Endothelial cell of umbilical vein (primary cell): ENCODE results near the gene ULK1. TPM values are rescaled to one million over a fixed set of nuclear protein-coding genes. Genes with fewer than 3 reads are reported as not detected.

ENCODE experiments used
- BruUV-seq: library from RNA; stranded (reverse); fragments of 400-500 nt; replicated peaks from 2 replicates; lab custom pipeline; 2021; lab: Mats Ljungman, UMichigan
- CTCF ChIA-PET: fragments of 300-600, 350-600 bp; sonication (Branson Sonifier 250); formaldehyde crosslinking; loops from one replicate; lab custom pipeline; 2021; ENCODE audit warnings: antibody characterized with exemption, inconsistent platforms; lab: Charles Lee
- POLR2A ChIA-PET: fragments of 300-600, 350-600 bp; sonication (Branson Sonifier 250); formaldehyde crosslinking; loops from one replicate; lab custom pipeline; 2021; ENCODE audit warnings: antibody characterized with exemption, inconsistent platforms; lab: Charles Lee
- DNase-seq: peaks from one replicate; pipeline ENCODE4 v3.0.0-alpha.2; 2011; ENCODE audit warnings: low read depth, low spot score
- FAIRE-seq: peaks from 2 replicates; lab custom pipeline; 2011; peaks lifted over from hg19 to GRCh38; lab: Jason Lieb, UNC
- H2AFZ ChIP-seq: 2 replicates; pipeline ENCODE4 v1.6.0; 2012; ENCODE audit warnings: low read depth, low read length, control low read depth, inconsistent platforms
- H3K27ac ChIP-seq: 2 replicates; pipeline ENCODE4 v1.5.1; 2011; ENCODE audit warnings: low read depth, mild to moderate bottlenecking, control low read depth, low read length, moderate library complexity; ENCODE audit not compliant: insufficient read depth
- H3K27me3 ChIP-seq, 2 experiments: 2 replicates each; pipeline versions ENCODE4 v1.6.0 to v1.6.1; 2011; ENCODE audit warnings: low read length in 2 of 2, mixed read lengths in 1 of 2; ENCODE audit not compliant: control insufficient read depth in 2 of 2, insufficient read depth in 2 of 2
- H3K36me3 ChIP-seq, 2 experiments: 2 replicates in 1 of 2; 3 replicates in 1 of 2; pipeline ENCODE4 v1.5.1; 2011; ENCODE audit warnings: low read length in 2 of 2, mild to moderate bottlenecking in 1 of 2, moderate library complexity in 1 of 2; ENCODE audit not compliant: control insufficient read depth in 2 of 2, insufficient read depth in 2 of 2; ENCODE audit errors: extremely low read depth in 1 of 2
- H3K4me1 ChIP-seq: 3 replicates; pipeline ENCODE4 v1.5.1; 2011; ENCODE audit warnings: mild to moderate bottlenecking, low read length; ENCODE audit not compliant: control insufficient read depth, insufficient read depth; ENCODE audit errors: extremely low read depth
- H3K4me2 ChIP-seq: 2 replicates; pipeline ENCODE4 v1.6.1; 2011; ENCODE audit warnings: low read length, control low read depth, mixed read lengths; ENCODE audit not compliant: insufficient read depth
- H3K4me3 ChIP-seq, 3 experiments: fragments of 200-600 bp in 1 of 3; sonication (generic), shearing (Covaris generic) in 1 of 3; replicated peaks in 1 of 3; 2 replicates each; pipeline ENCODE4 v1.5.1; 2011 to 2016; ENCODE audit warnings: control low read depth in 3 of 3, low read length in 3 of 3, mild to moderate bottlenecking in 2 of 3, inconsistent platforms in 1 of 3, low read depth in 1 of 3, moderate library complexity in 1 of 3; ENCODE audit not compliant: insufficient read depth in 1 of 3
- H3K79me2 ChIP-seq: 2 replicates; pipeline ENCODE4 v1.6.0; 2012; ENCODE audit warnings: low read length, inconsistent platforms; ENCODE audit not compliant: control insufficient read depth, insufficient read depth
- H3K9ac ChIP-seq: replicated peaks from 2 replicates; pipeline ENCODE3; 2011; ENCODE audit warnings: low read length, control low read depth; ENCODE audit not compliant: insufficient read depth; ENCODE audit errors: extremely low read depth
- H3K9me1 ChIP-seq: replicated peaks from 3 replicates; pipeline ENCODE4 v1.6.0; 2011; ENCODE audit warnings: mild to moderate bottlenecking, low read length; ENCODE audit not compliant: control insufficient read depth, insufficient read depth; ENCODE audit errors: extremely low read depth
- H3K9me3 ChIP-seq: replicated peaks from 2 replicates; pipeline ENCODE4 v1.5.1; 2012; ENCODE audit warnings: low read length, inconsistent platforms; ENCODE audit not compliant: control insufficient read depth, insufficient read depth
- H4K20me1 ChIP-seq: replicated peaks from 2 replicates; pipeline ENCODE3; 2011; ENCODE audit warnings: mild to moderate bottlenecking, low read length; ENCODE audit not compliant: control insufficient read depth, insufficient read depth; ENCODE audit errors: extremely low read depth
- CTCF ChIP-seq, 2 donors: IDR thresholded peaks; 1 replicate in 1 of 2; 2 replicates in 1 of 2; pipeline ENCODE4 v1.5.1; 2011; ENCODE audit warnings: low read length in 2 of 2, mild to moderate bottlenecking in 2 of 2, moderate library complexity in 2 of 2, control low read depth in 1 of 2, inconsistent platforms in 1 of 2, low read depth in 1 of 2; ENCODE audit not compliant: insufficient read depth in 1 of 2; ENCODE audit errors: extremely low read depth in 1 of 2
- EZH2 ChIP-seq: IDR thresholded peaks from 2 replicates; pipeline ENCODE4 v1.6.1; 2012; ENCODE audit warnings: borderline replicate concordance, low read depth, mild to moderate bottlenecking, moderate library complexity, low read length, inconsistent platforms; ENCODE audit not compliant: severe bottlenecking
- FOS ChIP-seq: IDR thresholded peaks from 2 replicates; pipeline ENCODE4 v1.6.1; 2011; ENCODE audit warnings: mild to moderate bottlenecking, low read length, moderate library complexity, borderline replicate concordance; ENCODE audit not compliant: insufficient read depth
- GATA2 ChIP-seq: IDR thresholded peaks from 2 replicates; pipeline ENCODE4 v1.7.0; 2011; ENCODE audit warnings: low read depth, mild to moderate bottlenecking, moderate library complexity, mixed read lengths, low read length; ENCODE audit not compliant: insufficient read length, insufficient read depth
- JUN ChIP-seq: IDR thresholded peaks from 2 replicates; pipeline ENCODE4 v1.6.1; 2011; ENCODE audit warnings: borderline replicate concordance, low read depth; ENCODE audit not compliant: insufficient read length, insufficient read depth
- MAX ChIP-seq: IDR thresholded peaks from 2 replicates; pipeline ENCODE4 v1.6.1; 2011; ENCODE audit not compliant: insufficient read depth, insufficient read length
- MYC ChIP-seq: IDR thresholded peaks from one replicate; pipeline ENCODE4 v1.6.1; 2011; ENCODE audit warnings: mild to moderate bottlenecking, low read depth, low read length
- POLR2A ChIP-seq: IDR thresholded peaks from 2 replicates; pipeline ENCODE4 v1.6.1; 2012; ENCODE audit warnings: low read depth, mild to moderate bottlenecking, control low read depth, low read length
- POLR2AphosphoS5 ChIP-seq: IDR thresholded peaks from 2 replicates; pipeline ENCODE4 v1.6.1; 2012; ENCODE audit warnings: low read depth, mild to moderate bottlenecking, control low read depth, low read length, moderate library complexity; ENCODE audit not compliant: insufficient read depth
- dilution Hi-C: fragments of 300-500 bp; cut with MboI; formaldehyde crosslinking; loops from one replicate; pipeline ENCODE4 v1.15.0; 2019; ENCODE audit warnings: low sequenced_read_pairs; ENCODE audit not compliant: extremely low pct_ligation_motif_present
- intact Hi-C: fragments of 100-400 bp; cut with micrococcal nuclease; formaldehyde crosslinking; loops from one replicate; pipeline ENCODE4 v1.10.0; 2022
- polyA plus RNA-seq, 4 experiments: library from polyadenylated mRNA; depleted of rRNA in 3 of 4; stranded (reverse) in 3 of 4; unstranded in 1 of 4; fragments of >200 nt; gene quantifications; 2 replicates each; pipeline versions ENCODE4 v1.2.1 to v1.2.3, GENCODE V29; 2011 to 2012; ENCODE audit warnings: missing spikeins in 1 of 4
- total RNA-seq: library from RNA; stranded (reverse); gene quantifications from 2 replicates; pipeline ENCODE4 v1.2.3, GENCODE V29; 2021

ULK1 gene
- total and polyA plus RNA-seq, 2 donors (not counting 3 experiments of a cell fraction or from before 2014, with no cell fraction given), result 14.4 to 38.2 TPM

- no peaks in the 10 kb centered on the region for H3K9me3 ChIP-seq
- H3K36me3 ChIP-seq, result peaks cover 0 to 24% of the 10 kb centered on the region in 2 experiments
- no peaks in the 10 kb centered on the region for H3K27me3 ChIP-seq
- no peak for DNase-seq
- H3K9ac ChIP-seq, result no peak overlapping the region
- TF ChIP-seq JUN (no peak), POLR2AphosphoS5 (peak; percentile 12), POLR2A (peak; percentile 46)
- H3K27ac ChIP-seq, result no peak overlapping the region
- no peak overlapping the region for H2AFZ ChIP-seq
- peaks cover 2% of the 10 kb centered on the region for H3K4me1 ChIP-seq
- intact Hi-C loops (loop anchor here (5.0 kb wide), 1 partner anchor 1072 kb away; the partner anchor contains the start of gene RAN), dilution Hi-C loops (no loop called here)
- FAIRE-seq, result no peak
- H3K79me2 ChIP-seq, result no peaks in the 10 kb centered on the region
- H3K9me1 ChIP-seq, result no peaks in the 10 kb centered on the region
- ChIA-PET POLR2A (interaction anchor here (0.5 kb wide), 1 partner anchor 56 kb away, joined by 3 read pairs; no protein-coding TSS in a partner anchor), CTCF (interaction anchor here (0.9 to 1.0 kb wide), 2 partner anchors 8 to 93 kb away, joined by 3 read pairs; no protein-coding TSS in a partner anchor)
- no peak overlapping the region for H3K4me2 ChIP-seq
- H4K20me1 ChIP-seq, result no peaks in the 10 kb centered on the region
- BruUV-seq, result no TSS peak
- H3K4me3 ChIP-seq, result no peak overlapping the region
These were observed 50.3 kb downstream of the ULK1 start for GRCh38 chr12:131944601-131945251.

GRCh38 chr12:131946757-131947156, 52.3 kb downstream of the ULK1 start:
- no peaks in the 10 kb centered on the region for H3K9me3 ChIP-seq
- no peak overlapping the region for H2AFZ ChIP-seq
- no peaks in the 10 kb centered on the region for H3K27me3 ChIP-seq
- BruUV-seq, result no TSS peak
- ChIA-PET CTCF (no interaction called here), POLR2A (no interaction called here)
- no peak overlapping the region for H3K4me2 ChIP-seq
- H4K20me1 ChIP-seq, result no peaks in the 10 kb centered on the region
- FAIRE-seq (no peak), DNase-seq (no peak)
- H3K4me1 ChIP-seq, result peaks cover 5% of the 10 kb centered on the region
- no peaks in the 10 kb centered on the region for H3K9me1 ChIP-seq
- H3K79me2 ChIP-seq, result peaks cover 16% of the 10 kb centered on the region
- no peak for TF ChIP-seq MYC
- TF ChIP-seq POLR2AphosphoS5, result peak; percentile 14
- TF ChIP-seq EZH2, result no peak
- peak; percentile 18 for TF ChIP-seq POLR2A
- no peak for TF ChIP-seq MAX
- TF ChIP-seq GATA2, result no peak
- TF ChIP-seq FOS, result no peak
- no peak for TF ChIP-seq CTCF (IDR thresholded peaks at IDR 0.05; ENCODE audit: extremely low read depth in 1 of 2, insufficient read depth in 1 of 2, low read depth in 1 of 2, low read length in 2 of 2)
- no peak for TF ChIP-seq JUN
- intact Hi-C loops, result loop anchor here (5.0 kb wide), 1 partner anchor 1074 kb away; the partner anchor contains the start of gene RAN
- no peak overlapping the region for H3K27ac ChIP-seq
- dilution Hi-C loops, result no loop called here
- peaks cover 0 to 16% of the 10 kb centered on the region in 2 experiments for H3K36me3 ChIP-seq
- no peak overlapping the region for H3K9ac ChIP-seq
- H3K4me3 ChIP-seq, result no peak overlapping the region
